GM23338 (cell line): ENCODE results near the gene ABHD12. TPM values are rescaled to one million over a fixed set of nuclear protein-coding genes. Genes with fewer than 3 reads are reported as not detected.

ENCODE experiments used
- ATAC-seq: fragments of 200-7000 bp; cut with Tn5 transposase; 3 replicates; pipeline ENCODE4 v1.9.1; 2020
- DNase-seq: peaks from one replicate; pipeline ENCODE4 v3.0.0-alpha.2; 2015; ENCODE audit warnings: low spot score
- H2AFZ ChIP-seq: fragments of 200-600 bp; sonication (generic); 2 replicates; pipeline ENCODE4 v1.8.0; 2016; ENCODE audit warnings: antibody characterized with exemption, mild to moderate bottlenecking, moderate library complexity
- H3F3A ChIP-seq: fragments of 200-600 bp; sonication (generic); replicated peaks from 2 replicates; pipeline ENCODE4 v1.8.0; 2017; ENCODE audit warnings: antibody characterized with exemption, mixed run types, low read depth
- H3K27ac ChIP-seq: fragments of 200-600 bp; sonication (generic); 2 replicates; pipeline ENCODE4 v1.6.1; 2016; ENCODE audit warnings: low read depth
- H3K27me3 ChIP-seq: fragments of 200-600 bp; sonication (generic); 2 replicates; pipeline ENCODE4 v1.8.0; 2016; ENCODE audit warnings: mild to moderate bottlenecking, mixed run types, moderate library complexity; ENCODE audit not compliant: insufficient read depth
- H3K36me3 ChIP-seq: fragments of 200-600 bp; sonication (generic); 2 replicates; pipeline ENCODE4 v1.8.0; 2016; ENCODE audit warnings: mild to moderate bottlenecking; ENCODE audit not compliant: insufficient read depth
- H3K4me1 ChIP-seq: fragments of 200-600 bp; sonication (generic); 2 replicates; pipeline ENCODE4 v1.8.0; 2016; ENCODE audit warnings: mild to moderate bottlenecking, moderate library complexity; ENCODE audit not compliant: insufficient read depth
- H3K4me2 ChIP-seq: fragments of 200-600 bp; sonication (generic); 2 replicates; pipeline ENCODE4 v1.7.1; 2017; ENCODE audit warnings: mixed run types
- H3K4me3 ChIP-seq: fragments of 200-600 bp; sonication (generic); 2 replicates; pipeline ENCODE4 v1.6.1; 2016; ENCODE audit warnings: mixed run types
- H3K79me2 ChIP-seq: fragments of 200-600 bp; sonication (generic); replicated peaks from 2 replicates; pipeline ENCODE4 v1.8.0; 2017; ENCODE audit warnings: mild to moderate bottlenecking; ENCODE audit not compliant: insufficient read depth
- H3K9me2 ChIP-seq: fragments of 200-600 bp; sonication (generic); 2 replicates; pipeline ENCODE4 v1.8.0; 2017; ENCODE audit not compliant: insufficient read depth
- H4K20me1 ChIP-seq: fragments of 200-600 bp; sonication (generic); replicated peaks from 2 replicates; pipeline ENCODE4 v1.8.0; 2017; ENCODE audit warnings: mild to moderate bottlenecking; ENCODE audit not compliant: insufficient read depth
- H3K27ac Mint-ChIP-seq: 2 replicates; pipeline ENCODE4 v1.8.0; 2020; ENCODE audit warnings: inconsistent platforms, mild to moderate bottlenecking, moderate library complexity, mixed read lengths
- H3K27me3 Mint-ChIP-seq: 3 replicates; pipeline ENCODE4 v1.8.0; 2022; ENCODE audit warnings: low read depth, mild to moderate bottlenecking, moderate library complexity, mixed read lengths, inconsistent platforms; ENCODE audit not compliant: insufficient read depth, poor library complexity
- H3K36me3 Mint-ChIP-seq: 3 replicates; pipeline ENCODE4 v1.8.0; 2021; ENCODE audit warnings: low read depth, mild to moderate bottlenecking, inconsistent platforms, moderate library complexity, mixed read lengths
- H3K4me1 Mint-ChIP-seq: 3 replicates; pipeline ENCODE4 v1.8.0; 2020; ENCODE audit warnings: mild to moderate bottlenecking, inconsistent platforms, mixed read lengths
- H3K4me3 Mint-ChIP-seq: 3 replicates; pipeline ENCODE4 v1.8.0; 2021; ENCODE audit warnings: moderate library complexity, mild to moderate bottlenecking, inconsistent platforms, mixed read lengths
- H3K9me3 Mint-ChIP-seq: 3 replicates; pipeline ENCODE4 v1.8.0; 2020; ENCODE audit warnings: moderate library complexity, mild to moderate bottlenecking, inconsistent platforms, mixed read lengths
- CREB1 ChIP-seq: fragments of 250-450 bp; sonication (Bioruptor Pico); IDR thresholded peaks from 2 replicates; pipeline ENCODE4 v1.5.0; 2020; ENCODE audit warnings: low read depth, mild to moderate bottlenecking, moderate library complexity
- EZH2 ChIP-seq: fragments of 200-600 bp; sonication (generic); IDR thresholded peaks from one replicate; pipeline ENCODE4 v1.8.0; 2017; ENCODE audit warnings: antibody characterized with exemption, mild to moderate bottlenecking, low read depth; ENCODE audit not compliant: unreplicated experiment
- EZH2phosphoT487 ChIP-seq: fragments of 200-600 bp; sonication (generic); IDR thresholded peaks from one replicate; pipeline ENCODE4 v1.8.1; 2018; ENCODE audit warnings: antibody characterized with exemption; ENCODE audit not compliant: unreplicated experiment
- JUNB ChIP-seq: IDR thresholded peaks from one replicate; pipeline ENCODE4 v1.6.1; 2016; ENCODE audit warnings: antibody characterized with exemption; ENCODE audit not compliant: unreplicated experiment
- NANOG ChIP-seq: IDR thresholded peaks from 2 replicates; pipeline ENCODE4 v1.6.1; 2016; ENCODE audit warnings: antibody characterized with exemption, borderline replicate concordance
- POLR2AphosphoS5 ChIP-seq: IDR thresholded peaks from 2 replicates; pipeline ENCODE4 v1.6.1; 2016; ENCODE audit warnings: antibody characterized with exemption, low read depth
- REST ChIP-seq: IDR thresholded peaks from one replicate; pipeline ENCODE4 v1.6.1; 2018; ENCODE audit warnings: antibody characterized with exemption; ENCODE audit not compliant: unreplicated experiment
- STAT1 ChIP-seq: IDR thresholded peaks from one replicate; pipeline ENCODE4 v1.6.1; 2016; ENCODE audit warnings: antibody characterized with exemption; ENCODE audit not compliant: unreplicated experiment
- ZNF114 ChIP-seq: fragments of 250-450 bp; sonication (Bioruptor Pico); IDR thresholded peaks from 2 replicates; pipeline ENCODE4 v1.5.0; 2020; ENCODE audit warnings: mild to moderate bottlenecking, moderate library complexity
- ZNF331 ChIP-seq: fragments of 250-450 bp; sonication (Bioruptor Pico); IDR thresholded peaks from 2 replicates; pipeline ENCODE4 v1.5.0; 2020; ENCODE audit warnings: low read depth, mild to moderate bottlenecking, moderate library complexity
- polyA plus RNA-seq: library from polyadenylated mRNA; unstranded; fragments of >200 nt; fragmentation: Nextera tagmentation; extraction: Ambion mirVana; gene quantifications from 2 replicates; pipeline ENCODE4 v1.2.1, GENCODE V29; 2016
- total RNA-seq: library from RNA; depleted of rRNA; stranded (reverse); fragments of >200 nt; shearing (Covaris generic); gene quantifications from 2 replicates; pipeline ENCODE4 v1.2.3, GENCODE V29; 2014
- TF ChIP-seq, protein P1 (sequence below): IDR thresholded peaks from 2 replicates; pipeline ENCODE4 v1.6.1; 2016; ENCODE audit warnings: antibody characterized with exemption
- TF ChIP-seq, protein P2 (sequence below), 2 experiments: fragments of 200-600 bp in 1 of 2; sonication (generic) in 1 of 2; conservative IDR thresholded peaks; 2 replicates each; pipeline versions ENCODE4 v1.5.1 to v1.6.1; 2016 to 2017; ENCODE audit warnings: antibody characterized with exemption in 2 of 2, low read depth in 2 of 2, mild to moderate bottlenecking in 2 of 2, moderate library complexity in 1 of 2
- TF ChIP-seq, protein P3 (sequence below): fragments of 250-450 bp; sonication (Bioruptor Pico); IDR thresholded peaks from 2 replicates; pipeline ENCODE4 v1.5.0; 2020; ENCODE audit warnings: mild to moderate bottlenecking, moderate library complexity

ABHD12 gene
- total and polyA plus RNA-seq, 2 experiments from 2014 or later = 40.2 to 57.8 TPM

GRCh38 chr20:25394996-25395395 is 4.4 kb upstream of the ABHD12 start:
- Histone ChIP-seq H3K36me3 (no peaks in the 10 kb centered on the region), H3K9me2 (no peaks in the 10 kb centered on the region), H3K27me3 (no peaks in the 10 kb centered on the region), H3K4me2 (no peak overlapping the region), H3K79me2 (no peaks in the 10 kb centered on the region; the same call in 1 of the 2 replicates), H3K4me1 (peaks cover 9% of the 10 kb centered on the region; the same call in 1 of the 2 replicates), H2AFZ (no peak overlapping the region), H3K27ac (no peak overlapping the region), H4K20me1 (no peaks in the 10 kb centered on the region), H3F3A (no peaks in the 10 kb centered on the region), H3K4me3 (no peak overlapping the region)
- Mint-ChIP-seq H3K27me3 (no peaks in the 10 kb centered on the region), H3K4me1 (peaks cover 18% of the 10 kb centered on the region), H3K4me3 (no peak overlapping the region), H3K9me3 (no peaks in the 10 kb centered on the region), H3K27ac (no peak overlapping the region), H3K36me3 (no peaks in the 10 kb centered on the region; the same call in 2 of the 3 replicates)
- no peak for TF ChIP-seq POLR2AphosphoS5
- TF ChIP-seq, protein P1, sequence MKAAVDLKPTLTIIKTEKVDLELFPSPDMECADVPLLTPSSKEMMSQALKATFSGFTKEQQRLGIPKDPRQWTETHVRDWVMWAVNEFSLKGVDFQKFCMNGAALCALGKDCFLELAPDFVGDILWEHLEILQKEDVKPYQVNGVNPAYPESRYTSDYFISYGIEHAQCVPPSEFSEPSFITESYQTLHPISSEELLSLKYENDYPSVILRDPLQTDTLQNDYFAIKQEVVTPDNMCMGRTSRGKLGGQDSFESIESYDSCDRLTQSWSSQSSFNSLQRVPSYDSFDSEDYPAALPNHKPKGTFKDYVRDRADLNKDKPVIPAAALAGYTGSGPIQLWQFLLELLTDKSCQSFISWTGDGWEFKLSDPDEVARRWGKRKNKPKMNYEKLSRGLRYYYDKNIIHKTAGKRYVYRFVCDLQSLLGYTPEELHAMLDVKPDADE = no peak
- TF ChIP-seq ZNF331 (CRISPR knock-in tag) = no peak
- no peak for TF ChIP-seq STAT1
- TF ChIP-seq CREB1 (CRISPR knock-in tag) = no peak
- TF ChIP-seq NANOG = no peak
- TF ChIP-seq, protein P2, sequence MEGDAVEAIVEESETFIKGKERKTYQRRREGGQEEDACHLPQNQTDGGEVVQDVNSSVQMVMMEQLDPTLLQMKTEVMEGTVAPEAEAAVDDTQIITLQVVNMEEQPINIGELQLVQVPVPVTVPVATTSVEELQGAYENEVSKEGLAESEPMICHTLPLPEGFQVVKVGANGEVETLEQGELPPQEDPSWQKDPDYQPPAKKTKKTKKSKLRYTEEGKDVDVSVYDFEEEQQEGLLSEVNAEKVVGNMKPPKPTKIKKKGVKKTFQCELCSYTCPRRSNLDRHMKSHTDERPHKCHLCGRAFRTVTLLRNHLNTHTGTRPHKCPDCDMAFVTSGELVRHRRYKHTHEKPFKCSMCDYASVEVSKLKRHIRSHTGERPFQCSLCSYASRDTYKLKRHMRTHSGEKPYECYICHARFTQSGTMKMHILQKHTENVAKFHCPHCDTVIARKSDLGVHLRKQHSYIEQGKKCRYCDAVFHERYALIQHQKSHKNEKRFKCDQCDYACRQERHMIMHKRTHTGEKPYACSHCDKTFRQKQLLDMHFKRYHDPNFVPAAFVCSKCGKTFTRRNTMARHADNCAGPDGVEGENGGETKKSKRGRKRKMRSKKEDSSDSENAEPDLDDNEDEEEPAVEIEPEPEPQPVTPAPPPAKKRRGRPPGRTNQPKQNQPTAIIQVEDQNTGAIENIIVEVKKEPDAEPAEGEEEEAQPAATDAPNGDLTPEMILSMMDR (conservative IDR thresholded peaks at IDR 0.05; ENCODE audit: low read depth in 2 of 2) = no peak
- TF ChIP-seq EZH2 = no peak
- TF ChIP-seq EZH2phosphoT487 = no peak
- TF ChIP-seq ZNF114 = no peak
- TF ChIP-seq JUNB = no peak
- TF ChIP-seq REST = no peak
- TF ChIP-seq, protein P3, sequence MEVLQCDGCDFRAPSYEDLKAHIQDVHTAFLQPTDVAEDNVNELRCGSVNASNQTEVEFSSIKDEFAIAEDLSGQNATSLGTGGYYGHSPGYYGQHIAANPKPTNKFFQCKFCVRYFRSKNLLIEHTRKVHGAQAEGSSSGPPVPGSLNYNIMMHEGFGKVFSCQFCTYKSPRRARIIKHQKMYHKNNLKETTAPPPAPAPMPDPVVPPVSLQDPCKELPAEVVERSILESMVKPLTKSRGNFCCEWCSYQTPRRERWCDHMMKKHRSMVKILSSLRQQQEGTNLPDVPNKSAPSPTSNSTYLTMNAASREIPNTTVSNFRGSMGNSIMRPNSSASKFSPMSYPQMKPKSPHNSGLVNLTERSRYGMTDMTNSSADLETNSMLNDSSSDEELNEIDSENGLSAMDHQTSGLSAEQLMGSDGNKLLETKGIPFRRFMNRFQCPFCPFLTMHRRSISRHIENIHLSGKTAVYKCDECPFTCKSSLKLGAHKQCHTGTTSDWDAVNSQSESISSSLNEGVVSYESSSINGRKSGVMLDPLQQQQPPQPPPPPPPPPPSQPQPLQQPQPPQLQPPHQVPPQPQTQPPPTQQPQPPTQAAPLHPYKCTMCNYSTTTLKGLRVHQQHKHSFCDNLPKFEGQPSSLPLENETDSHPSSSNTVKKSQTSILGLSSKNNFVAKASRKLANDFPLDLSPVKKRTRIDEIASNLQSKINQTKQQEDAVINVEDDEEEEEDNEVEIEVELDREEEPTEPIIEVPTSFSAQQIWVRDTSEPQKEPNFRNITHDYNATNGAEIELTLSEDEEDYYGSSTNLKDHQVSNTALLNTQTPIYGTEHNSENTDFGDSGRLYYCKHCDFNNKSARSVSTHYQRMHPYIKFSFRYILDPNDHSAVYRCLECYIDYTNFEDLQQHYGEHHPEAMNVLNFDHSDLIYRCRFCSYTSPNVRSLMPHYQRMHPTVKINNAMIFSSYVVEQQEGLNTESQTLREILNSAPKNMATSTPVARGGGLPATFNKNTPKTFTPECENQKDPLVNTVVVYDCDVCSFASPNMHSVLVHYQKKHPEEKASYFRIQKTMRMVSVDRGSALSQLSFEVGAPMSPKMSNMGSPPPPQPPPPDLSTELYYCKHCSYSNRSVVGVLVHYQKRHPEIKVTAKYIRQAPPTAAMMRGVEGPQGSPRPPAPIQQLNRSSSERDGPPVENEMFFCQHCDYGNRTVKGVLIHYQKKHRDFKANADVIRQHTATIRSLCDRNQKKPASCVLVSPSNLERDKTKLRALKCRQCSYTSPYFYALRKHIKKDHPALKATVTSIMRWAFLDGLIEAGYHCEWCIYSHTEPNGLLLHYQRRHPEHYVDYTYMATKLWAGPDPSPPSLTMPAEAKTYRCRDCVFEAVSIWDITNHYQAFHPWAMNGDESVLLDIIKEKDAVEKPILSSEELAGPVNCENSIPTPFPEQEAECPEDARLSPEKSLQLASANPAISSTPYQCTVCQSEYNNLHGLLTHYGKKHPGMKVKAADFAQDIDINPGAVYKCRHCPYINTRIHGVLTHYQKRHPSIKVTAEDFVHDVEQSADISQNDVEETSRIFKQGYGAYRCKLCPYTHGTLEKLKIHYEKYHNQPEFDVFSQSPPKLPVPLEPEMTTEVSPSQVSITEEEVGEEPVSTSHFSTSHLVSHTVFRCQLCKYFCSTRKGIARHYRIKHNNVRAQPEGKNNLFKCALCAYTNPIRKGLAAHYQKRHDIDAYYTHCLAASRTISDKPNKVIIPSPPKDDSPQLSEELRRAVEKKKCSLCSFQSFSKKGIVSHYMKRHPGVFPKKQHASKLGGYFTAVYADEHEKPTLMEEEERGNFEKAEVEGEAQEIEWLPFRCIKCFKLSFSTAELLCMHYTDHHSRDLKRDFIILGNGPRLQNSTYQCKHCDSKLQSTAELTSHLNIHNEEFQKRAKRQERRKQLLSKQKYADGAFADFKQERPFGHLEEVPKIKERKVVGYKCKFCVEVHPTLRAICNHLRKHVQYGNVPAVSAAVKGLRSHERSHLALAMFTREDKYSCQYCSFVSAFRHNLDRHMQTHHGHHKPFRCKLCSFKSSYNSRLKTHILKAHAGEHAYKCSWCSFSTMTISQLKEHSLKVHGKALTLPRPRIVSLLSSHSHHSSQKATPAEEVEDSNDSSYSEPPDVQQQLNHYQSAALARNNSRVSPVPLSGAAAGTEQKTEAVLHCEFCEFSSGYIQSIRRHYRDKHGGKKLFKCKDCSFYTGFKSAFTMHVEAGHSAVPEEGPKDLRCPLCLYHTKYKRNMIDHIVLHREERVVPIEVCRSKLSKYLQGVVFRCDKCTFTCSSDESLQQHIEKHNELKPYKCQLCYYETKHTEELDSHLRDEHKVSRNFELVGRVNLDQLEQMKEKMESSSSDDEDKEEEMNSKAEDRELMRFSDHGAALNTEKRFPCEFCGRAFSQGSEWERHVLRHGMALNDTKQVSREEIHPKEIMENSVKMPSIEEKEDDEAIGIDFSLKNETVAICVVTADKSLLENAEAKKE (CRISPR knock-in tag) = no peak
- ATAC-seq = no peak
- no peak for DNase-seq
